GM18507 (cell line): Measurements from ENCODE around the gene ARHGEF37.
A peak's percentile ranks its signal among the peaks of the same experiment; 100 is the strongest.
"Not testable (repeated sequence)": the region's sequence is repeated elsewhere in the genome, so short reads cannot be mapped to it uniquely, and the experiment has no call there.

Source experiments
- DNase-seq: peaks from one replicate; pipeline ENCODE4 v3.0.0; 2011; ENCODE audit warnings: low read depth; ENCODE audit not compliant: insufficient read length; ENCODE audit errors: extremely low spot score
- FAIRE-seq: peaks from 2 replicates; lab custom pipeline; 2011; peaks lifted over from hg19 to GRCh38; lab: Jason Lieb, UNC

The ARHGEF37 gene

GRCh38 chr5:149640350-149640999, 59.2 kb downstream of the ARHGEF37 start:
- DNase-seq (no peak), FAIRE-seq (no peak)

- no peak for DNase-seq
- FAIRE-seq = no peak
Measured at GRCh38 chr5:149641000-149641576, 59.8 kb downstream of the ARHGEF37 start.

GRCh38 chr5:149641600-149641999, 60.3 kb downstream of the ARHGEF37 start:
- DNase-seq (no peak), FAIRE-seq (no peak)

- FAIRE-seq = no peak
Measured at GRCh38 chr5:149643781-149644180, 62.5 kb downstream of the ARHGEF37 start.

GRCh38 chr5:149644629-149645028, 63.3 kb downstream of the ARHGEF37 start:
- FAIRE-seq = no peak
- no peak for DNase-seq

More at GRCh38 chr5:149643781-149644180, 62.5 kb downstream of the ARHGEF37 start:
- no peak for DNase-seq

GRCh38 chr5:149645236-149645635, 63.9 kb downstream of the ARHGEF37 start:
- DNase-seq (no peak), FAIRE-seq (no peak)

GRCh38 chr5:149645725-149646124, 64.4 kb downstream of the ARHGEF37 start:
- FAIRE-seq = no peak
- DNase-seq = no peak

GRCh38 chr5:149646564-149646963, 65.3 kb downstream of the ARHGEF37 start:
- DNase-seq (no peak), FAIRE-seq (no peak)

- no peak for DNase-seq
- FAIRE-seq = no peak
Measured at GRCh38 chr5:149647334-149647733, 66.0 kb downstream of the ARHGEF37 start.

GRCh38 chr5:149648464-149649393, 67.4 kb downstream of the ARHGEF37 start:
- DNase-seq, FAIRE-seq: not testable (repeated sequence)

GRCh38 chr5:149649730-149650129, 68.4 kb downstream of the ARHGEF37 start:
- DNase-seq, FAIRE-seq: not testable (repeated sequence)

- FAIRE-seq (no peak), DNase-seq (no peak)
Measured at GRCh38 chr5:149651686-149652085, 70.4 kb downstream of the ARHGEF37 start.

- no peak for DNase-seq
- no peak for FAIRE-seq
Measured at GRCh38 chr5:149652697-149653096, 71.4 kb downstream of the ARHGEF37 start.

GRCh38 chr5:149654231-149654630, 72.9 kb downstream of the ARHGEF37 start:
- DNase-seq = no peak
- FAIRE-seq = no peak

- DNase-seq (no peak), FAIRE-seq (peak; percentile 5)
Measured at GRCh38 chr5:149654883-149655505, 73.7 kb downstream of the ARHGEF37 start.

GRCh38 chr5:149656576-149657182, 75.4 kb downstream of the ARHGEF37 start:
- no peak for DNase-seq

GRCh38 chr5:149657324-149657723, 76.0 kb downstream of the ARHGEF37 start:
- DNase-seq (no peak), FAIRE-seq (no peak)

More at GRCh38 chr5:149656576-149657182, 75.4 kb downstream of the ARHGEF37 start:
- FAIRE-seq = no peak

- no peak for FAIRE-seq
- DNase-seq = no peak
Measured at GRCh38 chr5:149658299-149658698, 77.0 kb downstream of the ARHGEF37 start.

GRCh38 chr5:149664083-149664482, 82.8 kb downstream of the ARHGEF37 start:
- DNase-seq = no peak
- FAIRE-seq = no peak
